HG03175 (cell line): ENCODE measurements around the gene GTF3C4.
A peak's percentile ranks its signal among the peaks of the same experiment; 100 is the strongest.

ENCODE experiments used
- ATAC-seq: cut with Tn5 transposase; IDR thresholded peaks from one replicate; pipeline ENCODE4 v1.9.1; 2021; ENCODE audit warnings: mild to moderate bottlenecking, moderate library complexity; ENCODE audit not compliant: unreplicated experiment

Gene GTF3C4

DNA sequence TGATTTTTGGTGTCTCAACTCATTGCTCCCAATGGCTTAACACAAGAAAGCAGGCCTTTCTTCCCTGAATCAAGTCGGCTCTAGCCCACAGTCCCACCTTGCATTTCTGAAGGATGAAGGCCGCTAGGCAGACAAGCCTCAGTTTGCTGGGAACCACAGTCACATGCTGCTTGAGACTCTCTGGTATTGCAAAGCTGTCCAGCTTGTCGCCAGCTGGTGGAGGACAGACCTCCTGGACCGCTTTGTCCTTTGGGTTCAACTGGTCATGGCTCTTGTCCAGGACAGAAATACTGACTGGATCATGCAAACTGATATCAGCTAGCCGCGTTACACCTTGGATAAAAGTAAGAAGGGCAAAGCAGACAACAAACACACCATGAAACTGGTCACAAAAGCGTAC lies 23.5 kb upstream of the GTF3C4 start:
- ATAC-seq: no peak

DNA sequence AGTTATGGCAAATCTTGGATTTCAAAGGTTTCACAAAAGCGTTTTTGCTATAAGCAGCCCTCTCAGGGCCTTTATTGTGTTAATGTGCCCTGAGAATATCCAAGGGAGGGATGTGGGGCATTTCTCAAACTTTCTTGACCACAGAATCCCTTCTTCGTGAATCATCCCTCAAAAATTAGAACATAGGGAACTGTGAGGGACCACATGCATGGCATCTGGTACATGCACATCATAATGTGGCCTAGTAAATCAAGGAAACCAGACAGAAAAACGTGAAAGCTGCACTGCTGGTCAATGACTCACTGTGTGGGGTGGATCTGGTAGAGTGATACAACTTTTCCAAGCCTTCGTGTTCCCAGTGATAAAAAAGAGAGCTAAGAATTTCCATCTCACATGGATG lies 22.9 kb upstream of the GTF3C4 start:
- ATAC-seq: no peak

DNA sequence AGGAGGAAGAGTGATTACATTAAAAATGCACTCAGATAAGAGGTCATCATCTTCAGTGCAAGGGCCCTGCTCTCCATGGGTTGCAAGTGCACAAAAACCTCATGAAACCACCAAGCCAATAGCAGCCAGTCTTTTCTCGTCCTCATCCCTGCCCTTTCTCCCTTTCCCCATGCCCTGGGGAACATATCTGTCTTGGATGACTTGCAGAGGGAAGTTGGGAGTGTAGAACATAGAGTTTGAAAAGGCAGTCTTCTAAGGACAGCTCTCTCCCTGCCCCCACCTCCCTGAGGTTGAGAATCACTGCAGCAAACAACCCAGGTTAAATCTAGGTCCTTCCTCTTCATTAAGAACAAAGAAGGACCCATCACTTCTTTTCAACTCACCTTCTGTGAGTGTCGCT lies 22.5 kb upstream of the GTF3C4 start:
- ATAC-seq: no peak

DNA sequence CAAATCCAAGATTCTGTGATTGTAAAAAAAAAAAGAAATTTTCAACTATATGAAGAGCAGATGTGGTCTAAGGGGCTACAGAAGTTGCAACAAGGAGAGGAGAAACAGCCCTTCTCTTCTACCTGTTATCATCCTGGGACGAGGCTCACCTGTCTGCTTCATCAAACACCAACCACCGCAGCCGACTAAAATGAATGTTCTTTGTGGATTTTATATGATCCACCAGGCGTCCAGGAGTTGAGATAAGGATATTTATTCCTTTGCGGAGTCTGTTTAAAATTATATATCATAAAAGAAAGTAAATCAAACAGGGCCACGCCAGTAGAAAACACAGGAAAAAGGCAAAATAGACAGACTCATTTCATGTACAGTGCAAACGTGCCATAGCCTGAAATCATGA lies 22.0 kb upstream of the GTF3C4 start:
- ATAC-seq: no peak

DNA sequence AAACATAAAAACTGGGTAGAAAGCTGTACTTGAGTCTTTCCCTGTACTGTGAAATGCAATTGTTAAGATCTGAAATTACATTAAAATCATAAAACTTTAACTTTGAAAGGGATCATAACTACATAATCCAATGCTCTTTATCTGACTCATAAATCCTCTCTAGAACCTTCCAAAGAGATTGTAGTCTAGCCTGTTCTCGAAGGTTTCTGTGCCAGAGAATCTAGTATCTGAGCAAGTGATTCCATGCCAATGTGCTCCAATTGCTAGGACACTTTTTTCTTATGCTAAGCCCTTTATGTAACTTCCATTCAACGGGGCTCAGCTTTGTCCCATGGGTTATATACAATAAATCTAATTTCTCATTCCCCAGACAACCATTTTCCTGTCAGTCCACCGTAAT lies 21.6 kb upstream of the GTF3C4 start:
- ATAC-seq: no peak

DNA sequence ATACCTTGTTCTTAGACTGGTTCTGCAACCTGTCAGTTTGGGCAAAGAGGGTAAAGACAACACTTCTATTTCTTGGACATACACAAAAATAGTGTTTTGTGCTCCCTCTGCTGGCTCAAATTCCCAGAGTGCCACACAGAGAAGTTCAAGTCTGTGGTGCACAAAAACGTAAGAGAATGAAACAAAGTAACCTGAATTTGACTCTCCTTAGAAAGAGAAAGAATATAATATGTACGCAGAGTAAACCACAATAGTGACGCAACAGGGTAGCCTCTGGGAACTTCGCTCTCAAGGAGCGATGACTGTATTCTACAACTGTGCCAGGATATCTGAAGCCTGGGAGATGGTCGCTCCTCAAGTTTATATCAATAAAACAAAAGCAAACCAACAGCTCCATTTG lies 19.0 kb upstream of the GTF3C4 start:
- ATAC-seq: no peak

DNA sequence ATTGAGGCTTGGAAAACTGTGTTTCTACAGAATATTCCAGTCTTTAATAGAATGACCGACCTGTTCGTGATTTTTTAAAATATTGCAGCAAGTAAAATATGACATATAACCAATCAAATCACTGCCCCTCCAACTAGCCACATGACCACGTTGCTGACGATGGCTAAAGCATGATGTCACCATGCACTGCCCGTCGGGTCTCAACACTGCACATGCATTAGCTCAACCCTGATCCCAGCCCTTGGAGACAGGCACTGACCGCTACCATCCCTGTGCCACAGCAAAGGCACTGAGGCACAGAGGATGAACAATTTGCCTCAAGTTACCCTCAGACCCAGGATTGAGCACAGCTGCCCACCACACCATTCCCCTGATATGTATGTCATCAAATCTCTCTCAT lies 14.0 kb upstream of the GTF3C4 start:
- no peak for ATAC-seq

DNA sequence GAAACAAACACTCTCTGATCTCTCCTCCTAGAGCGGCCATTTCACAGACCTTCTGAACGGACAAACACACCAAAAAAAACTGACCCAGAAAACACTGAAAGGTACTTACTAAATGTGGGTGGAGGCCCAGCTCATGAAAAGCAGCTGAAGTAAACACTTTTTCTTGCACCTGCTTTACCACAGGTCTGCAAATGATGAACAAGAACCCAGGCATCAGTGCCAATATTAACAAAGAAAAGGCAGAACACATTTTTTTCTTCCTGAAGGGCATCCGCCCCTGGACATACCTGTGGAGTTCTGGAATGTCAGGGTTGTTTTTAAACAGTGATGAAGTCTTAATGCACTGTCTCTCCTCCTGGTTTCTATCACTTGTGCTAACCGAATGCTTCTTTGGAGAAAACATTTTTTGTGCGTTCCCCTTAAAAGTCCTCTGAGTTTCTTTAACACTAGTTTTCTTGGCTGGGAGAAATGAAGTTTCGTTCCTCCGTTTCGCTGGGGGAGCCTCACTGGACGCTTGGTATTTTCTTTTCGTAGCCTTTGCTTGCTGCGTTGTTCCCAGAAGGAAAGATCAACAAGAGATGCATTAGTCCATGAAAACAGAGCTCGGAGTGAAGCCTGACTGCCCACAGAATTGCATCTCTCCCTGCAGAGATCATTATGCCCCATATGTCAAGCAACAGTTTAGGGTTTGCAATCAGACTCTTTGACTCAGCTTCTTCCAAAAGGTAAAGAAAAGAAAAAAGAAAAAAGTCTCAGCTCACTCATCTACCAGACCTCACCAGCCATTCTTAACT lies 7.9 kb upstream of the GTF3C4 start:
- no peak for ATAC-seq

DNA sequence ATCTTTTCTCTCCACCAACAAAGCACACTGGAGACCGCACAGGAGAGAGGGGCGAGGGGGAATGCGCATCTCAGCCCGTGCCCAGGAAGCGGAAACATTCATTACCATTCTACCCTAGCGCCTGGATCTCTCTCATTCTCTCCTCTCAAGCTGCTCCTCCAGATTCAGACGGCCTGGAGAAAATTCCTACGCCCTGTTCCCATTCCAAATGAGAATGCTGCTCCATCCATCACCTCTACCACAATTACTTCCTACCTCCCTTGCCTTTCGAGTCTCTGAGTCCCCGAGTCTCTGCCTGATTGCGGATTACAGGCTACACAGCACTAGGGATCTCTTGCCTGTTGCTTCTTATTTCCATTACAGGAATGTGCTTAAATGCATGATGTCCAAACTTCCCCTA lies 7.1 kb upstream of the GTF3C4 start:
- ATAC-seq: no peak

DNA sequence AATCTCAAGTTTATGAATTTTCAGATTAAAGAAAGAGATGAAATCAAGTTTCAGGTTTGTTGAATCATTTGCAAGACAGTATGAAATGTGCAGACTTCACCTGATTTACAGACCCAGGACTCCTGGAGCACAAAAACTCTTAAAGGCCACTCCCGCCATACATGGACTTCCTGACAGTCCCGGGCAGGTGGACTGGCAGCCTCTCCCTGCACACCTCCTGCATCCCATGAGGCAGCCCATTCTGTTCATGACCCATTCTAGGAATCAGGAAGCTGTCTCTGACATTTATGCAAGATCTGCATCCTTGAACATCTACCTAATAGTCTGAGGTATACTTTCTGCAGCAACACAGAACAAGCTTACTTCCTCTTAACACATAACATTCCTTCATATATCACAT lies 6.4 kb upstream of the GTF3C4 start:
- ATAC-seq: no peak

DNA sequence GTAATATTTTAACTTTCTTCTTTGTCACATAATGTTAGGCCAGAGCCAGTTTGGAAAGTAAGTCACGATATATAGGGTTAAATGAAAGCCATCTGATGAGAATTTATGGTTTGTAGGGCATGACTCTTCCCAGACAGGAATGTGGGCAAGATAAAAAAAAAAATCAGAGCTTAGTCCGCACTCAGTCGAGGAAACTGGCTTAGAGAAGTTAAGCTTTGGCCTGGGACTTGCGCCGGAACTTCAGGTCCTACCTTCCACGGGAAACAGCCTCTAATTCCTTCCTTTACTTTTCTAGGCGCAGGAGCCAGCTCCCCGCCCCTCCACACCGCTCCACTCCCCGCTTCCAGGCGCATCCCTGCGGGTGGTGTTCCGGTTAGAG lies 956 bp upstream of the GTF3C4 start:
- ATAC-seq: no peak

DNA sequence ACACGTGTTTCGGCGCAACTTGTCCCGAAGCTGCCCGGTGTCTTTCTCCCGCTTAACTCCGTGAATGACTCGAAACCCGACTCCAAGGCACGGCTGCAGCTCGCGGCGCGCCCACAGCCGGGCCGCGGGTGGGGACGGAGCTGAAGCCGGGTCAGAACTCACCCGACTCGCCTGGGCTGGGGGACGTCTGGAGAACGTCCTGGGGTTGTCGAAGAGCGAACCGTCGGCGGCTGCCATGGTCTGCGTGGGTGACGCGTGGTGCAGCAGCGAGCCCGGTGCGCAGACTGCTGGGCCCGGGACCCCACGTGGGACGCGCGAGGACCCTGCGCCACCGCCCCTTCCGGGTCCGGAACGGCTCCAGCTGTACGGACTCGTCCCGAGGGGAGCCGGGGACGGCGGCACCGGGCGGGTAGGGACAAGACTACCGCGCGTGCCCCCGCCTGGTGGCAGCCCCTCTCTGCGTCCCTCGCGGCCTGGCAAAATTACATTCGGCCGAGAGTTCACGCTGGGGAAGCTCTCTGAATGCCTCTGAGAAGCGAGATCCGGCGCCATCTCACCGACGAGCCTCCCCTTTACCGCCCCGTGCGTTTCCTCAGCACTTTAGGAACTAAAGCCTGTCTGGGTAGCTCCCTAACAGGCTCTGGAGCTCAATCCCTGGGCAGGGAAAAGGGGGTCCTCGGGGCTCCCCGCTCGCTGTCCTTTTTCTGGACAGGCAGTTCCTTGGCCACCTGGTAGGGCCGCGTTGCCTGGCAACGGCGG lies 387 bp upstream of the GTF3C4 start, which contains the start of gene DDX31:
DDX31 (minus strand) TSS at position 286 of the 759 bp plus-strand sequence; CDS start at position 237, 49 bp downstream.
- peak; percentile 75 for ATAC-seq

DNA sequence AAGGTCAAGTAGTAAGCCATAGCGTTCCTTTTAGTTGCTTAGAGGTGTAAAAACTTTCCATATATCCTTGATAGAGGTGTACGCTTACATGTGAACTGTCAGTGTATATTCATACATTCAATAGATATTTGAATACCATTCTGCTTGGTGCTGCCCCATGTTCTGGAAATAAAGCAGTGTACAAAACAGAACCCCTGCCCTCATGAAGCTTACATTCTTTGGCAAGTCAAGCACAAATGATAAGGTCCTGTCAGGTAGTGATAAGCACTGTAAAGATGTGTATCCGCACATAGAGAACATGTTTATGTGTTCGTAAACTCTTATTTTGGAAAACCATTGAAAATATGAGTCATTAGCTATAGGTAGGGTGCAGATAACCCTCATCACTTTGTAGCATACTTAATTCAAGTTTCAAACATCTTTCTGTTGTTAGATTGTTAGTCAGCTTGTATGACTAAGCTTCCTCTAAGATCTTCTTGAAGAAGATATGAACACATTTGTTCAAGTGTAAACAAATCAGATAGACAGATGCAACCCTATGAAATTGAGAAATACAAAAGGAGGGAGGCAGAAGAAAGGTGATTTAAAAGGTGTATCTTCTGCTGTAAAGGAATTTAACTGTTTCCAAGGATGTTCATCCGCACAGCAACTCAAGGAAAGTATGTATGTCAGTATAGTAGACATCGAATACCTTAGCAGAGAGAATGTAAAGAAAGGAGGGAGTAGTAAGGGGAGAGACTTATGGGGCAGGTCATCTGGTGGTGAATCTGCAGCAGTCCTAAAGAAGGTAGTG lies 1.6 kb downstream of the GTF3C4 start:
- ATAC-seq: no peak

DNA sequence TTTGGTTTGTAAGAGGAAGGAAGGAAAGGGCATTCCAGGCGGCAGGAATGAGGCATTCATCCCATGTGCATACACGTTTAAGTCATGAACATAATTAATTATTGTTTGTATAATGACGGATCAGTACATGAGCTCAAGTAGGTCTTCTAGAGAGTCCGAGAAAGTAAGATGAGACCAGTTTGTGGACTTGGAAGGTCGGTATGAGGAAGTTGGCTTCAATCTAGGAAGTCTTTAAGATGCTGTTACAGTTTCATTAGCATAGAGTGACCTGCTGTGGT lies 2.1 kb downstream of the GTF3C4 start:
- no peak for ATAC-seq

DNA sequence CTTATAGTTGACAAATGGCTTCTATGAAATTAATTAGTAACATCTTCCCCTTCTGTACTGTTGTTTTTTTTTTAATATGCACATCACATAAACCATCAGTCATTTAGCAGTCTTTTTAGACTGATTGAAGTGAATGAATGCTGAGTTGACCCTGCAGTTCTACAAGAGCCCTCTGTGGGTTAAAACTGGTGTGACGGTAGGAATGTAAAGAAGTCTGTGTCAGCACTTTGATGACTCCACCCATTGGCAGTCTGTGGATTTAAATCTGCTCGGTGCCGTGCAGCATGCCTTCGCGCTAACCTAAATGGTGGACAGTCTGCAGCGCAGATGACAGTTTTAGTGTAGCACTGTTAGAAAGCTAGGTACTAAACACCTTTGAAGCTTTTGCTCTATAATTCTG lies 3.1 kb downstream of the GTF3C4 start:
- ATAC-seq: no peak

DNA sequence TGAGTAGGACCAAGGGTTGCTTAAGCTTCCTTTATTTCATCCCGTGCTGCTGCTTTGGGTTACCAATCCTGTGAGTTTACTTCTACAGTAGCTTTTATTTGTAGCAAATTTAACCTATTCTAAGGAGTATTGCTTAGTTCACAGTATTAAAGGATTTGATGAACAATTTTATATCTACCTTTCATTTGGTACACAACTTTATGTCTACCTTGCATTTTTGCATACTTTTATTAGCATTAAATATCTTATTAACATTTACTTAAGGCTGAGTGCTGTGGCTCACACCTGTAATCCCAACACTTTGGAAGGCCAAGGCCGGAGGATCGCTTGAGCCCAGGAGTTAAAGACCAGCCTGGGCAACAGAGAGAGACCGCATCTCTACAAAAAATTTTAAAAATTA lies 4.2 kb downstream of the GTF3C4 start:
- no peak for ATAC-seq

DNA sequence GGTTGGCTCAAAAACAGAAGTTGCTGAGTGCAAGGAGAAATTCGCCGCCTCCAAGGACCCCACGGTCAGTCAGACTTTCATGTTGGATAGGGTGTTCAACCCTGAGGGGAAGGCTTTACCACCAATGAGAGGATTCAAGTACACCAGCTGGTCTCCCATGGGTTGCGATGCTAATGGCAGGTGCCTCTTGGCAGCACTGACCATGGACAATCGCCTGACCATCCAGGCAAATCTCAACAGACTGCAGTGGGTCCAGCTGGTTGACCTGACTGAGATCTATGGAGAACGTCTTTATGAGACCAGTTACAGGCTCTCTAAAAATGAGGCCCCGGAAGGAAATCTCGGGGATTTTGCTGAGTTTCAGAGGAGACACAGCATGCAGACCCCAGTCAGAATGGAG lies 7.7 kb downstream of the GTF3C4 start:
- ATAC-seq: no peak

DNA sequence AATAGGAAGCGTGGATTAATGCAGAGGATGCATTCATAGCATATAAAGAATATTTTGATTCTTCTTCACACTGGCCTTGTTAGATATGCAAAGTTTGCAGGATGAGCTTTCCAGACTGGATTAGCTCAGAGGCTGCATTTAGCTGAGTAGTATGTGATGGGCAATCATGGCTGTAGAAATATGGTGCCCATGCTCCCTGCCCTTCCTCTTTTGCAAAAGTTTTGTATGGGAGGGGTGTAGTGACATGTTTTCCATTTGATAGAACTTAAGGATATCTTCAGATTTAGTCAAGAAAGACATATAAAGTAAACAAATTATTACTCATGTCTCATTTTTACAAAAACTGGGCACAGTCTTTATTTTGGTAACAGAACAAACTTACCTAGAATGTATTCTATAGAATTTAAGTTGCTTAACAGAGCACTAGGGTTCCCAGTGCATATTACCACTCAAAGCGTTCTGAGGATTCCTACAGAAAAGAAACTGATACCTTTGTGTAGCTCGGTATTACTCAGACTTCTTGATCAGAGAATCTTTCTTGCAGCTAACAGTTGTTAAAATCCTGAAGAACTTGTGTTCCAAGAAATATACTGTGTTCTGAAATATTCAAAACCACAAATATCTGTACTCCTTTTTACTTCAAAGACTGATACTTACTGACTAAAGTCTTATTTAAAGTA lies 9.8 kb downstream of the GTF3C4 start:
- no peak for ATAC-seq

DNA sequence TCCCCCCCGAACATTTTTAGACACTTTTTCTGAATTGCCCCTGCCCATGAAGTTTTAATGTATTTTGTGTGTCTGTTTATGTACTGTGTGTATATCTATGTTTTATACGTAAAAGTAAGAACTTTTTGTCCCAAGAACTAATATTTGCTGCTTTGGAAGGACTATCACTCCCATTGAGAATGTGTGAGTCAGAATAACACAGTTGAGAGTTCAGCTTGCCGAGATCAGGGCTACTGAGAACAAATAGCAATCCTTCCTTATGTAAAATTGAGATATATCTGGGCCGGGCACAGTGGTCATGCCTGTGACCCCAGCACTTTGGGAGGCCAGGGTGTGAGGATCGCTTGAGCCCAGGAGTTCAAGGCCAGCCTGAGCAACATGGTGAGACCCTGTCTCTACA lies 11.3 kb downstream of the GTF3C4 start:
- no peak for ATAC-seq

DNA sequence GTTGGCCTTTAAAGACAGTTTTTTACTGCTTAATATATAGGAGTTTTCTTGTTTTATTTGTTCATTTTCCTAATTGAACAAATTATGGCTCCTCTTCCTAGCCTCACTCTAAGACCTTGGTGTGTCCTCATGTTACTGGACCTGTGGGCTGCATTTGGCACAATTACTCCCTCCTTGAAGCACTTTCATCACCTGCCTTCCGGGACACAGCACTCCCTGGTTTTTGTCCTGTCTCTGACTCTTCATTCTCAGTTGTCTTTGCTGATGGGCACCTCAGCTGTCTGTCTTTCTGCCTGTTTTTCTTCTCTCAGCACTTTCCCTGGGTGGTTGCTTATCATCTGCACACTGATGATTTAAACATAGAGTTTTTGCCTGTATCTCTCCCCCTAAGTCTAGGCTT lies 13.6 kb downstream of the GTF3C4 start:
- no peak for ATAC-seq

DNA sequence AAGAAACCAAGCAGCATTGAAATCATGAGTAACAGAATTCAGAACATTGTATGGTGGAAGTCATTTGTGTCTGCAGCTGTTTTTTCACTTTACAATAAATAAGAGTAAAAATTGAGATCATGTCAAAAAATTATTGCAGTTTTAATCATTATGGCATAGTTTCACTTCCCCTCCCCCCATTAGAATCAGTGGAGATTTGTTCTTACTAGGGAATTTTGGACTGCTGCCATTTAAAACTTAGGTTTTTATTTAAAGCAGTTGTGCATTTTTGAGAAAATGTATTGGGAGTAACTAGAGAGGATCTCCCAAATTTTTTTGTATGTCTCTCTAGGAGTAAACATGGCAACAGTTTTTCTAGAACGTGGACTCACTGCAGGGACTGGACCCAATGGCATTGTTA lies 20.4 kb downstream of the GTF3C4 start:
- ATAC-seq: no peak
